Activated naive CD4-positive, alpha-beta T cell treated with anti-CD3 and anti-CD28 coated beads for 36 hours (primary cell): Measurements from ENCODE around the gene IKZF3. TPM values are rescaled to one million over a fixed set of nuclear protein-coding genes. Genes with fewer than 3 reads are reported as not detected.
A peak's percentile ranks its signal among the peaks of the same experiment; 100 is the strongest.

ENCODE experiments used
- CTCF ChIA-PET: fragments of 350-600 bp; sonication (Branson Sonifier 250); formaldehyde crosslinking; loops from one replicate; lab custom pipeline; 2021; ENCODE audit warnings: antibody characterized with exemption; lab: Charles Lee
- DNase-seq: peaks from one replicate; pipeline ENCODE4 v3.0.0-alpha.2; 2020
- H3K27ac Mint-ChIP-seq: one replicate; pipeline ENCODE4 v1.8.0; 2021; ENCODE audit warnings: mild to moderate bottlenecking, mixed read lengths
- H3K27me3 Mint-ChIP-seq: one replicate; pipeline ENCODE4 v1.8.0; 2021; ENCODE audit warnings: low read depth, mixed read lengths
- H3K36me3 Mint-ChIP-seq: one replicate; pipeline ENCODE4 v1.8.0; 2021; ENCODE audit warnings: low read depth, mixed read lengths
- H3K4me1 Mint-ChIP-seq: one replicate; pipeline ENCODE4 v1.8.0; 2021; ENCODE audit warnings: low read depth, mixed read lengths
- H3K4me3 Mint-ChIP-seq: one replicate; pipeline ENCODE4 v1.8.0; 2021; ENCODE audit warnings: mild to moderate bottlenecking, moderate library complexity, mixed read lengths
- H3K9me3 Mint-ChIP-seq: one replicate; pipeline ENCODE4 v1.8.0; 2021; ENCODE audit warnings: mixed read lengths
- intact Hi-C: fragments of 100-400 bp; cut with micrococcal nuclease; formaldehyde crosslinking; loops from one replicate; pipeline ENCODE4 v1.15.1; 2023
- total RNA-seq, 2 experiments: library from RNA; stranded (reverse); gene quantifications; one replicate each; pipeline ENCODE4 v1.2.3, GENCODE V29; 2021

Gene IKZF3
- total RNA-seq, 2 experiments from 2014 or later, result 34.2 to 36.1 TPM

GRCh38 chr17:39740357-39741111 is 123.6 kb downstream of the IKZF3 start:
- no peak overlapping the region for H3K27ac Mint-ChIP-seq
- no peaks in the 10 kb centered on the region for H3K9me3 Mint-ChIP-seq
- no peak overlapping the region for H3K4me3 Mint-ChIP-seq
- DNase-seq, result peak; percentile 49
- CTCF ChIA-PET, result no interaction called here
- no peaks in the 10 kb centered on the region for H3K36me3 Mint-ChIP-seq
- H3K27me3 Mint-ChIP-seq, result peaks cover 15% of the 10 kb centered on the region
- intact Hi-C loops, result no loop called here
- H3K4me1 Mint-ChIP-seq, result peaks cover 23% of the 10 kb centered on the region

GRCh38 chr17:39739885-39740356 is 124.2 kb downstream of the IKZF3 start:
- H3K36me3 Mint-ChIP-seq, result no peaks in the 10 kb centered on the region
- H3K27ac Mint-ChIP-seq, result no peak overlapping the region
- peaks cover 23% of the 10 kb centered on the region for H3K4me1 Mint-ChIP-seq
- peaks cover 15% of the 10 kb centered on the region for H3K27me3 Mint-ChIP-seq
- CTCF ChIA-PET, result no interaction called here
- DNase-seq, result no peak
- H3K9me3 Mint-ChIP-seq, result no peaks in the 10 kb centered on the region
- intact Hi-C loops, result loop anchor here (2.0 kb wide), 1 partner anchor 31 kb away; no protein-coding TSS in a partner anchor
- no peak overlapping the region for H3K4me3 Mint-ChIP-seq

GRCh38 chr17:39738983-39739884 is 124.9 kb downstream of the IKZF3 start:
- CTCF ChIA-PET, result no interaction called here
- peak; percentile 29 for DNase-seq
- H3K36me3 Mint-ChIP-seq, result no peaks in the 10 kb centered on the region
- peak overlapping the region; percentile 77 for H3K4me3 Mint-ChIP-seq
- H3K9me3 Mint-ChIP-seq, result no peaks in the 10 kb centered on the region
- peaks cover 23% of the 10 kb centered on the region for H3K4me1 Mint-ChIP-seq
- intact Hi-C loops, result loop anchor here (2.0 kb wide), 1 partner anchor 32 kb away; no protein-coding TSS in a partner anchor
- no peak overlapping the region for H3K27ac Mint-ChIP-seq
- peaks cover 15% of the 10 kb centered on the region for H3K27me3 Mint-ChIP-seq

GRCh38 chr17:39738568-39738901 is 125.6 kb downstream of the IKZF3 start:
- CTCF ChIA-PET, result no interaction called here
- Mint-ChIP-seq H3K27ac (no peak overlapping the region), H3K9me3 (no peaks in the 10 kb centered on the region), H3K4me1 (peaks cover 23% of the 10 kb centered on the region), H3K36me3 (no peaks in the 10 kb centered on the region), H3K27me3 (peaks cover 15% of the 10 kb centered on the region), H3K4me3 (peak overlapping the region; percentile 77)
- peak; percentile 88 for DNase-seq
- intact Hi-C loops, result loop anchor here (2.0 kb wide), 1 partner anchor 32 kb away; no protein-coding TSS in a partner anchor

- CTCF ChIA-PET, result no interaction called here
- intact Hi-C loops, result loop anchor here (2.0 kb wide), 1 partner anchor 33 kb away; no protein-coding TSS in a partner anchor
- peaks cover 15% of the 10 kb centered on the region for H3K27me3 Mint-ChIP-seq
- no peak within 1 kb of the TSS for H3K27ac Mint-ChIP-seq
- DNase-seq, result peak; percentile 32
- no peaks in the 10 kb centered on the region for H3K9me3 Mint-ChIP-seq
- H3K4me1 Mint-ChIP-seq, result peaks cover 23% of the 10 kb centered on the region
- peak within 1 kb of the TSS; percentile 77 for H3K4me3 Mint-ChIP-seq
- H3K36me3 Mint-ChIP-seq, result no peaks in the 10 kb centered on the region
Observed at GRCh38 chr17:39737760-39738567, 126.1 kb downstream of the IKZF3 start, which contains the start of gene GRB7. GRB7 (plus strand) TSS chr17:39737938; CDS start chr17:39742302, 4,364 bp downstream.

- Mint-ChIP-seq H3K27ac (no peak overlapping the region), H3K36me3 (no peaks in the 10 kb centered on the region), H3K27me3 (peaks cover 15% of the 10 kb centered on the region), H3K4me3 (peak overlapping the region; percentile 29), H3K9me3 (no peaks in the 10 kb centered on the region), H3K4me1 (peaks cover 23% of the 10 kb centered on the region)
- intact Hi-C loops, result no loop called here
- CTCF ChIA-PET, result no interaction called here
- DNase-seq, result no peak
Observed at GRCh38 chr17:39737206-39737759, 126.8 kb downstream of the IKZF3 start.

GRCh38 chr17:39736319-39737165 is 127.6 kb downstream of the IKZF3 start:
- no peak for DNase-seq
- no peaks in the 10 kb centered on the region for H3K9me3 Mint-ChIP-seq
- CTCF ChIA-PET, result interaction anchor here (0.5 kb wide), 1 partner anchor 44 kb away, joined by 3 read pairs; no protein-coding TSS in a partner anchor
- peaks cover 23% of the 10 kb centered on the region for H3K4me1 Mint-ChIP-seq
- H3K36me3 Mint-ChIP-seq, result no peaks in the 10 kb centered on the region
- H3K4me3 Mint-ChIP-seq, result no peak overlapping the region
- no peak overlapping the region for H3K27ac Mint-ChIP-seq
- intact Hi-C loops, result no loop called here
- H3K27me3 Mint-ChIP-seq, result peaks cover 15% of the 10 kb centered on the region

GRCh38 chr17:39735882-39736281 is 128.2 kb downstream of the IKZF3 start:
- H3K27ac Mint-ChIP-seq, result no peak overlapping the region
- H3K27me3 Mint-ChIP-seq, result peaks cover 13% of the 10 kb centered on the region
- no peaks in the 10 kb centered on the region for H3K9me3 Mint-ChIP-seq

GRCh38 chr17:39732586-39732985 is 131.5 kb downstream of the IKZF3 start:
- Mint-ChIP-seq H3K27ac (no peak overlapping the region), H3K27me3 (peaks cover under 1% of the 10 kb centered on the region), H3K36me3 (peaks cover 4% of the 10 kb centered on the region), H3K4me1 (peaks cover 14% of the 10 kb centered on the region), H3K9me3 (no peaks in the 10 kb centered on the region), H3K4me3 (no peak overlapping the region)
- CTCF ChIA-PET, result interaction anchor here (0.7 to 1.6 kb wide), 5 partner anchors 23 to 410 kb away, joined by 3 to 5 read pairs (median 3); no protein-coding TSS in a partner anchor
- intact Hi-C loops, result loop anchor here (5.0 kb wide), 1 partner anchor 95 kb away; the partner anchor contains the start of gene STARD3
- no peak for DNase-seq

More at GRCh38 chr17:39735882-39736281, 128.2 kb downstream of the IKZF3 start:
- no peaks in the 10 kb centered on the region for H3K36me3 Mint-ChIP-seq
- H3K4me1 Mint-ChIP-seq, result peaks cover 23% of the 10 kb centered on the region
- no peak for DNase-seq
- intact Hi-C loops, result no loop called here
- no peak overlapping the region for H3K4me3 Mint-ChIP-seq
- CTCF ChIA-PET, result no interaction called here

- H3K4me3 Mint-ChIP-seq, result peak within 1 kb of the TSS; percentile 87
- H3K27me3 Mint-ChIP-seq, result no peaks in the 10 kb centered on the region
- no peaks in the 10 kb centered on the region for H3K9me3 Mint-ChIP-seq
- CTCF ChIA-PET, result interaction anchor here (0.6 to 3.1 kb wide), 25 partner anchors 8 to 221 kb away, joined by 3 to 15 read pairs (median 4); partner anchors contain the start of genes ERBB2 and PNMT
- intact Hi-C loops, result loop anchor here (1.0 to 5.0 kb wide), 5 partner anchors 24 to 137 kb away; partner anchors contain the start of genes PGAP3 and STARD3
- H3K36me3 Mint-ChIP-seq, result peaks cover 6% of the 10 kb centered on the region
- DNase-seq, result peak; percentile 95
- H3K4me1 Mint-ChIP-seq, result peaks cover 14% of the 10 kb centered on the region
- peak within 1 kb of the TSS; percentile 84 for H3K27ac Mint-ChIP-seq
Observed at GRCh38 chr17:39730095-39730921, 133.8 kb downstream of the IKZF3 start, which contains the start of gene MIEN1. MIEN1 (minus strand) TSS chr17:39730532; CDS start chr17:39730495, 37 bp downstream.
